Stimulated activated naive CD8-positive, alpha-beta T cell treated with anti-CD3 and anti-CD28 coated beads, Interleukin-15, Interleukin-2, amounts not matched to agents 100 ng/mL and 50 ng/mL, for 24 hours (primary cell): ENCODE measurements around the gene KLF3.

ENCODE experiments used
- H3K27ac Mint-ChIP-seq: one replicate; pipeline ENCODE4 v1.8.0; 2021; ENCODE audit warnings: mild to moderate bottlenecking, mixed read lengths
- H3K27me3 Mint-ChIP-seq: one replicate; pipeline ENCODE4 v1.8.0; 2021; ENCODE audit warnings: mixed read lengths
- H3K36me3 Mint-ChIP-seq: one replicate; pipeline ENCODE4 v1.8.0; 2021; ENCODE audit warnings: low read depth, mixed read lengths
- H3K4me1 Mint-ChIP-seq: one replicate; pipeline ENCODE4 v1.8.0; 2021; ENCODE audit warnings: low read depth, mixed read lengths
- H3K4me3 Mint-ChIP-seq: one replicate; pipeline ENCODE4 v1.8.0; 2021; ENCODE audit warnings: mild to moderate bottlenecking, mixed read lengths
- H3K9me3 Mint-ChIP-seq: one replicate; pipeline ENCODE4 v1.8.0; 2021; ENCODE audit warnings: mixed read lengths

KLF3 gene

GRCh38 chr4:38691251-38692008 is 27.4 kb downstream of the KLF3 start:
- Mint-ChIP-seq H3K27me3 (no peaks in the 10 kb centered on the region), H3K36me3 (peaks cover 60% of the 10 kb centered on the region), H3K4me1 (peaks cover 36% of the 10 kb centered on the region), H3K27ac (no peak overlapping the region), H3K9me3 (no peaks in the 10 kb centered on the region), H3K4me3 (no peak overlapping the region)

DNA sequence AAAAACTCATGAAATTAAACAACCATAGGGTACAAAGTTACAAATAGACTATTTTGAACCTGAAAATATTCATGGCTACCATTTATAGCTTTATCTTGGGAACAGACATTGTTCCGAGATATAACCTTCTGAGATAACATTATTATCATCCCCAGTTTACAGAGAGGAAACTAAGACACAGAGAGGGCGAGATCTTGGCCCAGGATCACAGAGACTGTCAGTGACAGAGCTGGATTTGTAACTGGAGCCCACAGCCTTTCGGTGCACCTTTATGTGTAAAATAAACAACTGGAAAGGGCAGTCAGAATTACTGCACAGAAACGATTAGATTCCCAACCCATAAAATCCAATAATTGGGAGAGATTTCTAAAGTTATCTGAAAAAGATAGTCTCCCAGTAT is 28.4 kb downstream of the KLF3 start:
- H3K4me1 Mint-ChIP-seq = peaks cover 27% of the 10 kb centered on the region
- H3K4me3 Mint-ChIP-seq = no peak overlapping the region
- no peaks in the 10 kb centered on the region for H3K9me3 Mint-ChIP-seq
- H3K36me3 Mint-ChIP-seq = peaks cover 68% of the 10 kb centered on the region
- H3K27ac Mint-ChIP-seq = no peak overlapping the region
- H3K27me3 Mint-ChIP-seq = no peaks in the 10 kb centered on the region

DNA sequence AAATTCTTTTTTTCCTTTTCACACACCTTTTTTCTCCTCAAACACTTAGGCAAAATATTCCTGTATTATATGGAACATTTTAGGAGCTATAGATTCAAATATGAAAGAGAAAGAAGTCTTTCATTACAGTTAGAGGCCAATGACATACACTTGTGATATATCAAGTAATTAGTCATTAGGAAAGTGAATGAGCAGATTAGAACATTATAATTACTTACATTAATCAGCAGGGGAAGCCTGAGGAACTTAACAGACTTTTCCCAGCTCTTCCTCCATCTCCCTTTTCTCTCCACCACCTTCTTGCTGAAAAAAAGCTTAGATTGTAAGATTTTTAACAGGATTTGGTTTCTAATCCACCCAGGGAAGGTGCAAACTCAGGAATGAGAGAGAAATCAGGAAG is 29.6 kb downstream of the KLF3 start:
- no peaks in the 10 kb centered on the region for H3K27me3 Mint-ChIP-seq
- H3K27ac Mint-ChIP-seq = peak overlapping the region; percentile 69
- peaks cover 64% of the 10 kb centered on the region for H3K36me3 Mint-ChIP-seq
- H3K4me3 Mint-ChIP-seq = no peak overlapping the region
- H3K4me1 Mint-ChIP-seq = peaks cover 16% of the 10 kb centered on the region
- no peaks in the 10 kb centered on the region for H3K9me3 Mint-ChIP-seq

GRCh38 chr4:38694330-38694729 is 30.3 kb downstream of the KLF3 start:
- Mint-ChIP-seq H3K4me3 (no peak overlapping the region), H3K27me3 (no peaks in the 10 kb centered on the region), H3K36me3 (peaks cover 57% of the 10 kb centered on the region), H3K9me3 (no peaks in the 10 kb centered on the region), H3K27ac (no peak overlapping the region), H3K4me1 (peaks cover 11% of the 10 kb centered on the region)

GRCh38 chr4:38695809-38696208 is 31.8 kb downstream of the KLF3 start:
- no peaks in the 10 kb centered on the region for H3K27me3 Mint-ChIP-seq
- H3K36me3 Mint-ChIP-seq = peaks cover 42% of the 10 kb centered on the region
- H3K27ac Mint-ChIP-seq = no peak overlapping the region
- peaks cover 11% of the 10 kb centered on the region for H3K4me1 Mint-ChIP-seq
- no peaks in the 10 kb centered on the region for H3K9me3 Mint-ChIP-seq
- no peak overlapping the region for H3K4me3 Mint-ChIP-seq

- no peaks in the 10 kb centered on the region for H3K27me3 Mint-ChIP-seq
- peaks cover 11% of the 10 kb centered on the region for H3K4me1 Mint-ChIP-seq
- no peaks in the 10 kb centered on the region for H3K9me3 Mint-ChIP-seq
- H3K4me3 Mint-ChIP-seq = no peak overlapping the region
- peaks cover 42% of the 10 kb centered on the region for H3K36me3 Mint-ChIP-seq
- H3K27ac Mint-ChIP-seq = no peak overlapping the region
Observed at GRCh38 chr4:38696697-38697096, 32.7 kb downstream of the KLF3 start.

GRCh38 chr4:38698176-38698575 is 34.2 kb downstream of the KLF3 start:
- Mint-ChIP-seq H3K36me3 (peaks cover 42% of the 10 kb centered on the region), H3K9me3 (no peaks in the 10 kb centered on the region), H3K4me3 (no peak overlapping the region), H3K4me1 (peaks cover 11% of the 10 kb centered on the region), H3K27me3 (no peaks in the 10 kb centered on the region), H3K27ac (no peak overlapping the region)

- Mint-ChIP-seq H3K27me3 (no peaks in the 10 kb centered on the region), H3K4me1 (peaks cover 3% of the 10 kb centered on the region), H3K27ac (no peak overlapping the region), H3K9me3 (no peaks in the 10 kb centered on the region), H3K36me3 (peaks cover 35% of the 10 kb centered on the region), H3K4me3 (no peak overlapping the region)
Observed at GRCh38 chr4:38699112-38699511, 35.1 kb downstream of the KLF3 start.

GRCh38 chr4:38703635-38704034 is 39.6 kb downstream of the KLF3 start:
- Mint-ChIP-seq H3K4me3 (no peak overlapping the region), H3K27me3 (no peaks in the 10 kb centered on the region), H3K4me1 (peaks cover 10% of the 10 kb centered on the region), H3K36me3 (no peaks in the 10 kb centered on the region), H3K9me3 (no peaks in the 10 kb centered on the region), H3K27ac (no peak overlapping the region)

DNA sequence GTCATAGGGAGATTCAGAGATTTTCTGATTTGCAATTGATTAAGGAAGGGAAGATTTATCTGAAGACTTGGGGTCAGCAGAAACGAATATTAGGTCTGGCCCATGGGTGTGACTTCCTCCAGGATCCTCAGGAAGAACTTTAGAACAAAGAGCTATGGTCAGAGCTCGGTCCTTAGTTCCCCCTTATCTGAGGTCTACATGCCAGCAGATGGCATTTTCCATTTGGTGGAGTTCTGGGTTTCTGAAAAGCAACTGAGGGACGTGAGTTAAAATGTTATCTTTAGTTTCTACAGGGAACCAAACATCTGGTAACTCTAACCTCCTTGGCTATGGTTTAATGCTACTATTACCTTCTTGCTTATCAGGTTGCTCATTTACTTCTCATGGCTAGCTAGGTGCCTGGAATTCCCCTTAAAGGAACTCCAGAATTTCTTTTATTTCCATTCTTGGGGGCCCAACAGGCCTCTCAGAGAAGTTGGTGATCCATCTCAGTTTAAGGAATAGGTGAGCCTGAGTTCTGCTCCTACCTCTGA is 40.7 kb downstream of the KLF3 start:
- Mint-ChIP-seq H3K27me3 (no peaks in the 10 kb centered on the region), H3K4me3 (no peak overlapping the region), H3K9me3 (no peaks in the 10 kb centered on the region), H3K36me3 (no peaks in the 10 kb centered on the region), H3K27ac (no peak overlapping the region), H3K4me1 (peaks cover 10% of the 10 kb centered on the region)

GRCh38 chr4:38706301-38706700 is 42.3 kb downstream of the KLF3 start:
- Mint-ChIP-seq H3K4me3 (no peak overlapping the region), H3K36me3 (no peaks in the 10 kb centered on the region), H3K4me1 (peaks cover 10% of the 10 kb centered on the region), H3K9me3 (no peaks in the 10 kb centered on the region), H3K27ac (no peak overlapping the region), H3K27me3 (no peaks in the 10 kb centered on the region)

DNA sequence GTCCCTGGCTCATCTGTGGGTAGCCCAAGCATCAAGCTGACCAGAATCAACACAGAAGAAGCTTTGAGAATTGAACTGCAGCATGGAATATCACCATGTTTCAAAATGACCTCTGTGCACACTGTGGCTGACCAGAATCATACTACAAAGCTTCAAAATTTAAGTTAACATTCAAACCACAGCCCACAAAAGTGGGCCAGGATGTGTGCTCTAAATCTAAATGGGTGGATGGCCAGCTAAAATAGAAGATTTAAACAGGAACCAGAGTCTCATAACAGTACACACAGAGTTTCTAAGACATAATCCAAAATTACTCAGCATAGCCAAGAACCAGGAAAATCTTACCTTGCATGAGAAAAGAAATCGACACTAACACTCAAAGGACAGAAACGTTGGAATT is 46.1 kb downstream of the KLF3 start:
- peaks cover 10% of the 10 kb centered on the region for H3K4me1 Mint-ChIP-seq
- H3K4me3 Mint-ChIP-seq = no peak overlapping the region
- peaks cover 9% of the 10 kb centered on the region for H3K9me3 Mint-ChIP-seq
- H3K27me3 Mint-ChIP-seq = no peaks in the 10 kb centered on the region
- H3K27ac Mint-ChIP-seq = no peak overlapping the region
- H3K36me3 Mint-ChIP-seq = peaks cover 4% of the 10 kb centered on the region

DNA sequence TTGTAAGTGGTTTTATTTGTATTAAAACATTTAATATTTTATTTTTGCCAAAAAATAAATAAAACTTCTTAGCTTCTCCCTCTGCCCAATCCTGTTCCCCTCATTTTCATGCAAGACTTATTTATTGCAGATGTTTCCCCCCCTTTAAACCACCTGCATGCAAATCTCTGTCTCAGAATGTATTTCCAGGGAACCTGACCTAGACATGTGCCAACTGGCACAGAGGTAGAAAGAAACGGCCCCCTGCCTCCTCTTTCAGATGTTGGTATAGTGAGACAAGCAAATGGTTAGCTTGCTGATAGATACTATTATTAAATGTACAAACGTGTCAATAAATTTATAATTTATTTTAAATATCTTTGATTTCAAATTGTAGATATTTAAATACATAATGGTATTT is 47.1 kb downstream of the KLF3 start:
- peaks cover 9% of the 10 kb centered on the region for H3K9me3 Mint-ChIP-seq
- H3K27ac Mint-ChIP-seq = no peak overlapping the region
- H3K27me3 Mint-ChIP-seq = no peaks in the 10 kb centered on the region
- peaks cover 10% of the 10 kb centered on the region for H3K4me1 Mint-ChIP-seq
- no peak overlapping the region for H3K4me3 Mint-ChIP-seq
- H3K36me3 Mint-ChIP-seq = peaks cover 4% of the 10 kb centered on the region

DNA sequence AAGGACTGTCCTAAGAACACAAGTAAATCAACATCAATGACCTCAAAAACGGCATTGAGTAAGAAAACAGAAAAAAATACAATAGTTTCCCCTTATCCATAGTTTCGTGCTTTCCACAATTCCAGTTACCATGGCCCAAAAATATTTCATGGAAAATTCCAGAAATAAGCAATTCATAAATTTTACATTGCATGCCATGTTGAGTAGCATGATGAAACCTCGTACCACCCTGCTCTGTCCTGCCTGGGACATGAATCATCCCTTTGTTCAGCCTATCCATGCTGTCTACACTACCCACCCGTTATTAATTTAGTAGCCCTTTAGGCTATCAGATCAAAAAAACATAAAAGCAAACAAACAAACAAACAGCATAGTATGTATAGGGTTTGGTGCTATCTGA is 51.1 kb downstream of the KLF3 start:
- Mint-ChIP-seq H3K9me3 (peaks cover 9% of the 10 kb centered on the region), H3K4me1 (no peaks in the 10 kb centered on the region), H3K36me3 (peaks cover 4% of the 10 kb centered on the region), H3K4me3 (no peak overlapping the region), H3K27me3 (no peaks in the 10 kb centered on the region), H3K27ac (no peak overlapping the region)

DNA sequence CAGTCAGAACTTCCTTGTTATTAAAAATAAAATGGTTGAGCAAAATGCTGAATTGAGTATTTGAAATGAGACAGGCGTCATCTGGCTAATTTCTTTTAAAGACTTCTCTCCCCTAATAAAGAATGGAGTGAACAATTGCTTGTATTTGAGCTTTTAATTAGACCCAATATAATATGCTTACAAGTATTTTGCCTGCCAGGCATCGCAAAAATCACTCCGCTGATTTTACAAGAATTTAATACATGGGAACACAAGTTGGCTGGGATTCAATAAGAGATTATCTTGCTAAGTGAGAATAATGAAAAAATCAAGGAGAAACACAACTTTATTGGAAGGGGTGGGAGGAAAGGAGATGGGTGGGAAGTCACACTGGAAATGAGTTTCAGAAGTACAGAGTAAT is 52.3 kb downstream of the KLF3 start:
- peaks cover 9% of the 10 kb centered on the region for H3K9me3 Mint-ChIP-seq
- no peak overlapping the region for H3K4me3 Mint-ChIP-seq
- H3K36me3 Mint-ChIP-seq = peaks cover 4% of the 10 kb centered on the region
- H3K27me3 Mint-ChIP-seq = no peaks in the 10 kb centered on the region
- H3K4me1 Mint-ChIP-seq = no peaks in the 10 kb centered on the region
- H3K27ac Mint-ChIP-seq = no peak overlapping the region

- Mint-ChIP-seq H3K4me1 (no peaks in the 10 kb centered on the region), H3K9me3 (peaks cover 4% of the 10 kb centered on the region), H3K36me3 (no peaks in the 10 kb centered on the region), H3K27ac (no peak overlapping the region), H3K27me3 (no peaks in the 10 kb centered on the region), H3K4me3 (no peak overlapping the region)
Observed at GRCh38 chr4:38717604-38718003, 53.6 kb downstream of the KLF3 start.
